IMR-90 (cell line): Measurements from ENCODE around the gene SLC19A1.

Experiments
- CEBPB ChIP-seq: IDR thresholded peaks from 2 replicates; pipeline ENCODE4 v1.6.1; 2012; ENCODE audit warnings: low read depth, low read length, improper control_type of control experiment
- CTCF ChIP-seq: conservative IDR thresholded peaks from 2 replicates; pipeline ENCODE4 v1.5.1; 2012; ENCODE audit warnings: mild to moderate bottlenecking, low read depth, low read length, improper control_type of control experiment
- NFE2L2 ChIP-seq: fragments of 150-350 bp; IDR thresholded peaks from 2 replicates; pipeline ENCODE4 v1.6.1; 2016; ENCODE audit warnings: low read depth, mild to moderate bottlenecking, low read length
- POLR2A ChIP-seq: IDR thresholded peaks from 2 replicates; pipeline ENCODE4 v1.6.1; 2012; ENCODE audit warnings: mild to moderate bottlenecking, low read depth, low read length
- RAD21 ChIP-seq: IDR thresholded peaks from 2 replicates; pipeline ENCODE4 v1.6.1; 2012; ENCODE audit warnings: low read length, improper control_type of control experiment
- RCOR1 ChIP-seq: IDR thresholded peaks from 2 replicates; pipeline ENCODE4 v1.6.1; 2012; ENCODE audit warnings: mild to moderate bottlenecking, low read length, improper control_type of control experiment; ENCODE audit not compliant: insufficient replicate concordance
- RFX5 ChIP-seq: IDR thresholded peaks from 2 replicates; pipeline ENCODE4 v1.8.0; 2012; ENCODE audit warnings: low read depth, mild to moderate bottlenecking, low read length, moderate library complexity
- SMC3 ChIP-seq: fragments of 150-350 bp; IDR thresholded peaks from 2 replicates; pipeline ENCODE4 v1.6.1; 2016; ENCODE audit warnings: low read depth, mild to moderate bottlenecking, antibody characterized with exemption, low read length, moderate library complexity
- TF ChIP-seq, protein P1 (sequence below): fragments of 150-350 bp; IDR thresholded peaks from 2 replicates; pipeline ENCODE4 v1.6.1; 2017; ENCODE audit warnings: mild to moderate bottlenecking, antibody characterized with exemption, low read length, low read depth

DNA sequence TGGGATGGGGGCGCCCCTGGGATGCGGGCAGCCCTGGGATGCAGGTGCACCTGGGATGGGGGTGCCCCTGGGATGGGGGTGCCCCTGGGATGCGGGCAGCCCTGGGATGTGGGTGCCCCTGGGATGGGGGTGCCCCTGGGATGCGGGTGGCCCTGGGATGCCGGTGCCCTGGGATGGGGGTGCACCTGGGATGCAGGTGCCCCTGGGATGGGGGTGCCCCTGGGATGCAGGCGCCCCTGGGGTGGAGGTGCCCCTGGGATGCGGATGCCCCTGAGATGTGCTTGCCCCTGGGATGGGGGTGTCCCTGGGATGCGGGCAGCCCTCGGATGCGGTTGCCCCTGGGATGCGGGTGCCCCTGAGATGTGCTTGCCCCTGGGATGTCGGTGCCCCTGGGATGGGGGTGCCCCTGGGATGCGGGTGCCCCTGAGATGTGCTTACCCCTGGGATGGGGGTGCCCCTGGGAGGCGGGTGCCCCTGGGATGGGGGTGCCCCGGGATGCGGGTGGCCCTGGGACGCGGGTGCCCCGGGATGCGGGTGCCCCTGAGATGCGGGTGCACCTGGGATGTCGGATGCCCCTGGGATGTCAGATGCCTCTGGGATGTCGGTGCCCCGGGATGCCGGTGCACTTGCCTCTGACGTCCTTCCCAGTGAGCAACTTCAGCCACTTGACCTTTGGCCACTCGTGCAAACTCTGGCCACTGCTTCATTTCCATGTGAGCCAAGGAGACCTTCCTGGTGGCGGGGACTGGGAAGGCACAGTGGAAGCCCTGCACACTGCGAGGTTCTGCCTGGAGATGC lies 37.3 kb upstream of the SLC19A1 start:
- TF ChIP-seq NFE2L2 (no peak), POLR2A (no peak), SMC3 (no peak), CTCF (no peak), RCOR1 (no peak), RAD21 (no peak), RFX5 (no peak), CEBPB (no peak)
- TF ChIP-seq, protein P1, sequence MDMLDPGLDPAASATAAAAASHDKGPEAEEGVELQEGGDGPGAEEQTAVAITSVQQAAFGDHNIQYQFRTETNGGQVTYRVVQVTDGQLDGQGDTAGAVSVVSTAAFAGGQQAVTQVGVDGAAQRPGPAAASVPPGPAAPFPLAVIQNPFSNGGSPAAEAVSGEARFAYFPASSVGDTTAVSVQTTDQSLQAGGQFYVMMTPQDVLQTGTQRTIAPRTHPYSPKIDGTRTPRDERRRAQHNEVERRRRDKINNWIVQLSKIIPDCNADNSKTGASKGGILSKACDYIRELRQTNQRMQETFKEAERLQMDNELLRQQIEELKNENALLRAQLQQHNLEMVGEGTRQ = no peak
